Testis (tissue), 3 donors: ENCODE data around the gene RBP5. TPM values are rescaled to one million over a fixed set of nuclear protein-coding genes. Genes with fewer than 3 reads are reported as not detected.

Source experiments
- DNase-seq: peaks from one replicate; pipeline ENCODE4 v3.0.0-alpha.2; 2019
- H3K27ac ChIP-seq, 2 donors: fragments of 200-600 bp; sonication (generic); one replicate each; pipeline ENCODE4 v1.5.1; 2019
- H3K27me3 ChIP-seq: fragments of 200-600 bp; sonication (generic); one replicate; pipeline ENCODE4 v1.5.1; 2019
- H3K36me3 ChIP-seq: fragments of 200-600 bp; sonication (generic); one replicate; pipeline ENCODE4 v1.5.1; 2017; ENCODE audit warnings: low read depth; ENCODE audit errors: missing control alignments
- H3K4me1 ChIP-seq: fragments of 200-600 bp; sonication (generic); one replicate; pipeline ENCODE4 v1.5.1; 2019
- H3K4me3 ChIP-seq, 2 donors: fragments of 200-600 bp; sonication (generic); one replicate each; pipeline ENCODE4 v1.5.1; 2017 to 2019
- H3K9me3 ChIP-seq: fragments of 200-600 bp; sonication (generic); one replicate; pipeline ENCODE4 v1.5.1; 2017
- POLR2A ChIP-seq: fragments of 450-650 bp; IDR thresholded peaks from one replicate; pipeline ENCODE4 v1.6.1; 2017; ENCODE audit warnings: antibody characterized with exemption, mild to moderate bottlenecking, moderate library complexity
- WGBS, 2 donors: methylation state at CpG; one replicate each; pipeline ENCODE4 v1.1.5; 2018; 5-methylcytosine and 5-hydroxymethylcytosine counted together
- intact Hi-C: fragments of 100-400 bp; cut with DNase I; formaldehyde crosslinking; loops from one replicate; pipeline ENCODE4 v1.15.1; 2023; ENCODE audit warnings: low total_unique reads
- polyA plus RNA-seq: library from polyadenylated mRNA; stranded (reverse); fragments of 350-450 nt; fragmentation: Illumina TruSeq; extraction: RNeasy Lipid Tissue Mini Kit (QIAGEN cat#74804); gene quantifications from one replicate; pipeline ENCODE4 v1.2.3, GENCODE V29; 2014; ENCODE audit warnings: low read depth, low replicate concordance; ENCODE audit not compliant: insufficient read depth
- total RNA-seq, 2 donors: library from RNA; depleted of rRNA; stranded (reverse); fragments of >200 nt; gene quantifications; one replicate each; pipeline ENCODE4 v1.2.3, GENCODE V29; 2016
- TF ChIP-seq, protein P1 (sequence below), 3 experiments: fragments of 450-650 bp in 2 of 3; fragments of 200-600 bp in 1 of 3; sonication (generic) in 1 of 3; IDR thresholded peaks; one replicate each; pipeline ENCODE4 v1.5.1; 2016 to 2019; ENCODE audit warnings: antibody characterized with exemption in 3 of 3, mild to moderate bottlenecking in 2 of 3, moderate library complexity in 1 of 3

The RBP5 gene
- total and polyA plus RNA-seq, 3 donors from 2014 or later = 1.1 to 11.8 (median 4.0) TPM

DNA sequence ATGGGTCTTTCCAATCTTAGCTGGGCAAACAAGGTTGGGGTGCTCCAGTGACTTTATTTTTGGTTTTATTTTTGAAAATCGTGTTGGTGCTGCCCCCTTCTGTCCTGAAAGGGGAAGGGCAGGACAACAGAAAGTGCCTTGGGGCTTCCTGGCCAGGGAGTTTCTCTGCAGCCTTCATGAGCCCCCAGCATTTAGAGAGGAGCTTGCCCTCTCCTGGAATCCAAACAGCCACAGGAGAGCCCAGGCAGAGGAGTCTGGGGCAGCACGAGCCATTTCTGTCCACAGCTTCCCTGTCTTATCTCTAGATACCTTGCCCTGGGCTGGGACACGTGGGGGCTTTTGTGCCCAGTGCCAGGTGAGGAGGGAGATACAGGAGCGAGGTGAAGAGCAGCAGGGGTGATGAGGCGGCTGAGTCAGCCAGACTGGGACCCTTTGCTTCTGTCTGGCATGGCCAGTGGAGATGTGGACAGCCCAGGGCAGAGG, 15.3 kb downstream of the RBP5 start:
- H3K27ac ChIP-seq = peak overlapping the region; percentile 55 to 67
- 26 to 48% methylated on average over 4 to 5 of the region's 5 CpGs for WGBS, 2 donors
- TF ChIP-seq, protein P1, sequence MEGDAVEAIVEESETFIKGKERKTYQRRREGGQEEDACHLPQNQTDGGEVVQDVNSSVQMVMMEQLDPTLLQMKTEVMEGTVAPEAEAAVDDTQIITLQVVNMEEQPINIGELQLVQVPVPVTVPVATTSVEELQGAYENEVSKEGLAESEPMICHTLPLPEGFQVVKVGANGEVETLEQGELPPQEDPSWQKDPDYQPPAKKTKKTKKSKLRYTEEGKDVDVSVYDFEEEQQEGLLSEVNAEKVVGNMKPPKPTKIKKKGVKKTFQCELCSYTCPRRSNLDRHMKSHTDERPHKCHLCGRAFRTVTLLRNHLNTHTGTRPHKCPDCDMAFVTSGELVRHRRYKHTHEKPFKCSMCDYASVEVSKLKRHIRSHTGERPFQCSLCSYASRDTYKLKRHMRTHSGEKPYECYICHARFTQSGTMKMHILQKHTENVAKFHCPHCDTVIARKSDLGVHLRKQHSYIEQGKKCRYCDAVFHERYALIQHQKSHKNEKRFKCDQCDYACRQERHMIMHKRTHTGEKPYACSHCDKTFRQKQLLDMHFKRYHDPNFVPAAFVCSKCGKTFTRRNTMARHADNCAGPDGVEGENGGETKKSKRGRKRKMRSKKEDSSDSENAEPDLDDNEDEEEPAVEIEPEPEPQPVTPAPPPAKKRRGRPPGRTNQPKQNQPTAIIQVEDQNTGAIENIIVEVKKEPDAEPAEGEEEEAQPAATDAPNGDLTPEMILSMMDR (IDR thresholded peaks at IDR 0.05) = peak; percentile 73 to 89 (median 83)
- TF ChIP-seq POLR2A = no peak

DNA sequence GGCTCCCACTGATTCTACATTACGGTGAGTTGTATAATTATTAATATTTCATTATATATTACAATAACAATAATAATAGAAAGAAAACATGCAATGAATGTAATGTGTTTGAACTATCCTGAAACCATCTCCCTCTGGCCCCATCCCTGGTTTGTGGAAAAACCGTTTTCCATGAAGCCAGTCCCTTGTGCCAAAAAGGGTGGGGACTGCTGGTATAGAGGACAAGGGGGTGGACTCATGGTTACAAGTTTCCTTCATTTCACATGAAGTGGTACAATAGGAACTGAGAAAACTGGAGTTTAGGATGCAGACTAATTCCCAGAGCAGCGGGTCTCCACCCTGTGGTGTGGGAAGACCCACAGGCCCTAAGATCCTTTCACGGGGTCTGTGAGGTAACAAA, 16.6 kb downstream of the RBP5 start:
- 61 to 69% methylated on average over 4 of the region's 4 CpGs for WGBS, 2 donors
- no peak overlapping the region for H3K4me3 ChIP-seq
- intact Hi-C loops = no loop called here
- H3K27ac ChIP-seq = peak overlapping the region; percentile 55 to 67
- H3K9me3 ChIP-seq = no peaks in the 10 kb centered on the region
- TF ChIP-seq, protein P1 (IDR thresholded peaks at IDR 0.05) = no peak
- TF ChIP-seq POLR2A = no peak
- DNase-seq = no peak
- no peaks in the 10 kb centered on the region for H3K27me3 ChIP-seq
- H3K36me3 ChIP-seq = no peaks in the 10 kb centered on the region
- H3K4me1 ChIP-seq = peaks cover 30% of the 10 kb centered on the region

More for the DNA sequence above, 15.3 kb downstream of the RBP5 start:
- no peak for DNase-seq
- Histone ChIP-seq H3K4me1 (peaks cover 29% of the 10 kb centered on the region), H3K4me3 (no peak overlapping the region), H3K27me3 (no peaks in the 10 kb centered on the region), H3K9me3 (no peaks in the 10 kb centered on the region), H3K36me3 (no peaks in the 10 kb centered on the region)
- intact Hi-C loops = no loop called here

DNA sequence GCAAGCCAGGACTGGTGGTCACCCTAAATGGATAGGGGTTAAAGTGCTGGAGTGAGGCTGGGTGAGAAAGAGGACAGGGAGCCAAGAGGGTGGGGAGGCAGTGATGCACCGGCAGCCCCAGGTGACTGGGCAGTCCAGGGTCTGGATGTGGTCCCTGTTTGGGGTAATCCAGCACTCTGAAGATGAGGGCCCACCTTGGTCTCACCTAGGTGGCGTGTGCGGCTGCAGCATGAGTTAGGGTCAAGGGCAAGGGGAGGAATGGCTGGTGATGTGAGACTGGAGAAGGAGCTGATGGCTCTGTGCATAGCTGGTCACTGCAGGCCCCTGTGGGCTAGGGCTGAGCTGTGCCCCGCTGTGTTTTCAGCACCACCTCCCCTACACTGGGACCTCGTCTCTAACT, 18.0 kb downstream of the RBP5 start:
- intact Hi-C loops = no loop called here
- Histone ChIP-seq H3K4me1 (peaks cover 33% of the 10 kb centered on the region), H3K4me3 (no peak overlapping the region), H3K27ac (no peak overlapping the region), H3K9me3 (no peaks in the 10 kb centered on the region), H3K27me3 (no peaks in the 10 kb centered on the region), H3K36me3 (no peaks in the 10 kb centered on the region)
- no peak for DNase-seq
- WGBS, 2 donors = 77 to 80% methylated on average over 5 of the region's 5 CpGs
- TF ChIP-seq, protein P1 (IDR thresholded peaks at IDR 0.05) = no peak
- TF ChIP-seq POLR2A = no peak

DNA sequence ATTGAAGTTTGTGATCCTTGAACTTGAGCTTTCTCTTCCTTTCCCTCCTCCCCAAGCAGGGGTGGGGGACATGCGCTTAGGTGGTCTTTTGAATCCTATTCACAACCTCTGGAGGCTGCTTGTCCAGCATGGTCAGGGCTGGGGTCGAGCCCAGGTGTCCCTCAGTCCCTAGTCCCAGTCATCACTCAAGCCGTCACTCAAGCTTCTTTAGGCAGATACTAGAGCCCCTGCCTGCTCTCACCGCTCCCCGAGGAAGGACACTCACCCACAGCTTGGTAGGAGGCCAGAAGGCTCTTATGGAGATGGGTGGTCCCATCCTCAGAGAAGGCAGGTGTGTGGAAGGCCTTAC, 19.1 kb downstream of the RBP5 start:
- 35 to 43% methylated on average over 2 to 5 of the region's 5 CpGs for WGBS, 2 donors
- Histone ChIP-seq H3K4me1 (peaks cover 33% of the 10 kb centered on the region), H3K4me3 (peak overlapping the region in 1 of 2 donors; percentile 74), H3K27ac (peak overlapping the region; percentile 87 to 93), H3K9me3 (no peaks in the 10 kb centered on the region), H3K27me3 (no peaks in the 10 kb centered on the region), H3K36me3 (no peaks in the 10 kb centered on the region)
- intact Hi-C loops = loop anchor here (5.0 kb wide), 1 partner anchor 47 kb away; the partner anchor contains the start of gene C1S
- TF ChIP-seq POLR2A = no peak
- TF ChIP-seq, protein P1 (IDR thresholded peaks at IDR 0.05) = no peak
- DNase-seq = no peak
